K562 (cell line): ENCODE data around the gene MAZ. TPM values are rescaled to one million over a fixed set of nuclear protein-coding genes. Genes with fewer than 3 reads are reported as not detected.
A peak's percentile ranks its signal among the peaks of the same experiment; 100 is the strongest.

ENCODE experiments used
- C11orf30 ChIP-seq: fragments of 450-650 bp; IDR thresholded peaks from 2 replicates; pipeline ENCODE4 v1.6.1; 2016; ENCODE audit warnings: low read depth, mild to moderate bottlenecking
- KLF1 ChIP-seq: fragments of 450-650 bp; IDR thresholded peaks from 2 replicates; pipeline ENCODE4 v1.6.1; 2016; ENCODE audit warnings: missing genetic modification characterization, missing compliant biosample characterization
- STAT5B ChIP-seq: fragments of 250-450 bp; sonication (Bioruptor Pico); IDR thresholded peaks from 2 replicates; pipeline ENCODE4 v1.8.0; 2021; ENCODE audit warnings: mild to moderate bottlenecking, inconsistent platforms
- TEAD4 ChIP-seq, 2 experiments: sonication (generic) in 1 of 2; formaldehyde crosslinking in 1 of 2; IDR thresholded peaks; 2 replicates each; pipeline versions ENCODE4 v1.6.1 to v1.8.0; 2012 to 2022; ENCODE audit warnings: borderline replicate concordance in 1 of 2, inconsistent platforms in 1 of 2, low read length in 1 of 2, mild to moderate bottlenecking in 1 of 2, missing genetic modification reagents in 1 of 2
- U2AF2 ChIP-seq: fragments of 200-400 bp; formaldehyde crosslinking; optimal IDR thresholded peaks from 2 replicates; pipeline ENCODE3; 2017; ENCODE audit warnings: low read depth, mild to moderate bottlenecking, low read length
- ZNF436 ChIP-seq: fragments of 250-450, 450-650 bp; sonication (Bioruptor Pico); formaldehyde crosslinking; IDR thresholded peaks from 2 replicates; pipeline ENCODE4 v1.7.0; 2020; ENCODE audit warnings: mild to moderate bottlenecking
- polyA plus RNA-seq, 8 experiments: library from polyadenylated mRNA; depleted of rRNA in 4 of 8; stranded (reverse) in 5 of 8; unstranded in 3 of 8; fragments of >200 nt; fragmentation: Nextera tagmentation in 2 of 8; fragmentation: Illumina TruSeq in 1 of 8; extraction: Ambion mirVana in 2 of 8; extraction: Trizol in 1 of 8; gene quantifications; 2 replicates each; pipeline versions ENCODE4 v1.2.1 to v1.2.3, GENCODE V29; 2011 to 2014; ENCODE audit warnings: inconsistent platforms in 1 of 8, missing spikeins in 1 of 8
- total RNA-seq, 7 experiments: library from RNA; depleted of rRNA in 6 of 7; stranded (reverse); fragments of >200 nt in 6 of 7; fragmentation: Illumina TruSeq in 2 of 7; extraction: Trizol in 2 of 7; gene quantifications; 2 replicates each; pipeline versions ENCODE4 v1.2.1 to v1.2.3, GENCODE V29; 2011 to 2021; ENCODE audit warnings: low replicate concordance in 1 of 7
- TF ChIP-seq, protein P1 (sequence below), 2 experiments: fragments of 450-650 bp; formaldehyde crosslinking in 1 of 2; IDR thresholded peaks; 2 replicates each; pipeline versions ENCODE4 v1.4.0 to v1.6.1; 2014 to 2020; ENCODE audit warnings: mild to moderate bottlenecking in 2 of 2, borderline replicate concordance in 1 of 2, low read depth in 1 of 2
- TF ChIP-seq, protein P2 (sequence below): fragments of 250-450 bp; sonication (Bioruptor Pico); IDR thresholded peaks from 2 replicates; pipeline ENCODE4 v1.5.0; 2021; ENCODE audit warnings: mild to moderate bottlenecking, borderline replicate concordance
- TF ChIP-seq, protein P3 (sequence below), 2 experiments: fragments of 450-650 bp in 1 of 2; IDR thresholded peaks; 2 replicates each; pipeline ENCODE4 v1.6.1; 2011 to 2017; ENCODE audit warnings: low read depth in 2 of 2, antibody characterized with exemption in 1 of 2, borderline replicate concordance in 1 of 2, low read length in 1 of 2, mild to moderate bottlenecking in 1 of 2, mixed read lengths in 1 of 2; ENCODE audit not compliant: control insufficient read depth in 1 of 2

MAZ gene
- total and polyA plus RNA-seq, 9 of the 15 experiments (the other 6 are each of a cell fraction or from before 2014, with no cell fraction given) = 45.4 to 532 (median 250) TPM

DNA sequence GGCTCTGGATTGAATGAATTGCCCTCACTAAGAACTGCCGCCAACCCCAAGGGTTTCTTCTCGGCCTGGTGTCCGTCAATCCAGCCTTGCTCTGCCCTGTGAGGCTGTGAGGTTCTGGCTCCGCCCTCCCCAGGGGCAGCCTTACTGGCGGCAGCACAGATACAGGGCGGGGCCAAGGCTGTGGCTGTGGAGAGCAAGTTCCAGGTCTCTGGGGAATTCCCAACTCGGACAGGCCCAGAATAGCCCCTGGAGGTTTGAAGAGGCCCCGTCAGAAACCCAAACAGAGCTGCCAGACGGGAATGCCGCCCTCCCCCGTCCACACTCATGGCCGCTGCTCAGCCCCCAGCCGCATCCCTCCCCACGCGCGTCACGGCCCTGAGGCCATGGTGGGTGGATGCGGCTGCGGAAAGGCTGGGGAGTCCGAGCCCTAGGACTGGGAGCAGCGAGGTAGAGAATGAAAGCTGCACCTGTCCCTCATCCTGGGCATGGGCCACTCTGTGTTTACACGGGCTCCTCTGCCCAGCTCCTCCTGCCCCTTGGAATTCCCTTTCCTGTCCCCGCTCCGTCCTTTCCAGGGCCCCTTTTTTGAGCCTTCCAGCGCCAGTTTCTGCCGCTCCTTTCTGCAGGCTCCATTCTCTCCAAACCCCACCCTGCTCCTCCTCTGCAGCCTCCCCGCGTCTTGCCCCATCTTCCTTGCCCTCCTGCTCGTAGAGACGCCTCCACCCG lies 5.0 kb downstream of the MAZ start (continued):
- TF ChIP-seq, protein P1, sequence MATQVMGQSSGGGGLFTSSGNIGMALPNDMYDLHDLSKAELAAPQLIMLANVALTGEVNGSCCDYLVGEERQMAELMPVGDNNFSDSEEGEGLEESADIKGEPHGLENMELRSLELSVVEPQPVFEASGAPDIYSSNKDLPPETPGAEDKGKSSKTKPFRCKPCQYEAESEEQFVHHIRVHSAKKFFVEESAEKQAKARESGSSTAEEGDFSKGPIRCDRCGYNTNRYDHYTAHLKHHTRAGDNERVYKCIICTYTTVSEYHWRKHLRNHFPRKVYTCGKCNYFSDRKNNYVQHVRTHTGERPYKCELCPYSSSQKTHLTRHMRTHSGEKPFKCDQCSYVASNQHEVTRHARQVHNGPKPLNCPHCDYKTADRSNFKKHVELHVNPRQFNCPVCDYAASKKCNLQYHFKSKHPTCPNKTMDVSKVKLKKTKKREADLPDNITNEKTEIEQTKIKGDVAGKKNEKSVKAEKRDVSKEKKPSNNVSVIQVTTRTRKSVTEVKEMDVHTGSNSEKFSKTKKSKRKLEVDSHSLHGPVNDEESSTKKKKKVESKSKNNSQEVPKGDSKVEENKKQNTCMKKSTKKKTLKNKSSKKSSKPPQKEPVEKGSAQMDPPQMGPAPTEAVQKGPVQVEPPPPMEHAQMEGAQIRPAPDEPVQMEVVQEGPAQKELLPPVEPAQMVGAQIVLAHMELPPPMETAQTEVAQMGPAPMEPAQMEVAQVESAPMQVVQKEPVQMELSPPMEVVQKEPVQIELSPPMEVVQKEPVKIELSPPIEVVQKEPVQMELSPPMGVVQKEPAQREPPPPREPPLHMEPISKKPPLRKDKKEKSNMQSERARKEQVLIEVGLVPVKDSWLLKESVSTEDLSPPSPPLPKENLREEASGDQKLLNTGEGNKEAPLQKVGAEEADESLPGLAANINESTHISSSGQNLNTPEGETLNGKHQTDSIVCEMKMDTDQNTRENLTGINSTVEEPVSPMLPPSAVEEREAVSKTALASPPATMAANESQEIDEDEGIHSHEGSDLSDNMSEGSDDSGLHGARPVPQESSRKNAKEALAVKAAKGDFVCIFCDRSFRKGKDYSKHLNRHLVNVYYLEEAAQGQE (IDR thresholded peaks at IDR 0.05; ENCODE audit: borderline replicate concordance) = no peak
- TF ChIP-seq, protein P1 (CRISPR knock-in tag; IDR thresholded peaks at IDR 0.05; ENCODE audit: low read depth) = 0 out of 2 replicates have a peak, but pooled peaks have one; percentile 56
- TF ChIP-seq U2AF2 (no peak), C11orf30 (no peak), TEAD4 (IDR thresholded peaks at IDR 0.05; ENCODE audit: low read length) (peak; percentile 18; the same call in 1 of the 2 replicates), TEAD4 (CRISPR knock-in tag; IDR thresholded peaks at IDR 0.05; ENCODE audit: borderline replicate concordance) (no peak), STAT5B (CRISPR knock-in tag) (no peak), ZNF436 (CRISPR knock-in tag) (no peak), KLF1 (tag) (no peak)
- TF ChIP-seq, protein P2, sequence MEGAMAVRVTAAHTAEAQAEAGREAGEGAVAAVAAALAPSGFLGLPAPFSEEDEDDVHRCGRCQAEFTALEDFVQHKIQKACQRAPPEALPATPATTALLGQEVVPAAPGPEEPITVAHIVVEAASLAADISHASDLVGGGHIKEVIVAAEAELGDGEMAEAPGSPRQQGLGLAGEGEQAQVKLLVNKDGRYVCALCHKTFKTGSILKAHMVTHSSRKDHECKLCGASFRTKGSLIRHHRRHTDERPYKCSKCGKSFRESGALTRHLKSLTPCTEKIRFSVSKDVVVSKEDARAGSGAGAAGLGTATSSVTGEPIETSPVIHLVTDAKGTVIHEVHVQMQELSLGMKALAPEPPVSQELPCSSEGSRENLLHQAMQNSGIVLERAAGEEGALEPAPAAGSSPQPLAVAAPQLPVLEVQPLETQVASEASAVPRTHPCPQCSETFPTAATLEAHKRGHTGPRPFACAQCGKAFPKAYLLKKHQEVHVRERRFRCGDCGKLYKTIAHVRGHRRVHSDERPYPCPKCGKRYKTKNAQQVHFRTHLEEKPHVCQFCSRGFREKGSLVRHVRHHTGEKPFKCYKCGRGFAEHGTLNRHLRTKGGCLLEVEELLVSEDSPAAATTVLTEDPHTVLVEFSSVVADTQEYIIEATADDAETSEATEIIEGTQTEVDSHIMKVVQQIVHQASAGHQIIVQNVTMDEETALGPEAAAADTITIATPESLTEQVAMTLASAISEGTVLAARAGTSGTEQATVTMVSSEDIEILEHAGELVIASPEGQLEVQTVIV (CRISPR knock-in tag) = no peak
- TF ChIP-seq, protein P3, sequence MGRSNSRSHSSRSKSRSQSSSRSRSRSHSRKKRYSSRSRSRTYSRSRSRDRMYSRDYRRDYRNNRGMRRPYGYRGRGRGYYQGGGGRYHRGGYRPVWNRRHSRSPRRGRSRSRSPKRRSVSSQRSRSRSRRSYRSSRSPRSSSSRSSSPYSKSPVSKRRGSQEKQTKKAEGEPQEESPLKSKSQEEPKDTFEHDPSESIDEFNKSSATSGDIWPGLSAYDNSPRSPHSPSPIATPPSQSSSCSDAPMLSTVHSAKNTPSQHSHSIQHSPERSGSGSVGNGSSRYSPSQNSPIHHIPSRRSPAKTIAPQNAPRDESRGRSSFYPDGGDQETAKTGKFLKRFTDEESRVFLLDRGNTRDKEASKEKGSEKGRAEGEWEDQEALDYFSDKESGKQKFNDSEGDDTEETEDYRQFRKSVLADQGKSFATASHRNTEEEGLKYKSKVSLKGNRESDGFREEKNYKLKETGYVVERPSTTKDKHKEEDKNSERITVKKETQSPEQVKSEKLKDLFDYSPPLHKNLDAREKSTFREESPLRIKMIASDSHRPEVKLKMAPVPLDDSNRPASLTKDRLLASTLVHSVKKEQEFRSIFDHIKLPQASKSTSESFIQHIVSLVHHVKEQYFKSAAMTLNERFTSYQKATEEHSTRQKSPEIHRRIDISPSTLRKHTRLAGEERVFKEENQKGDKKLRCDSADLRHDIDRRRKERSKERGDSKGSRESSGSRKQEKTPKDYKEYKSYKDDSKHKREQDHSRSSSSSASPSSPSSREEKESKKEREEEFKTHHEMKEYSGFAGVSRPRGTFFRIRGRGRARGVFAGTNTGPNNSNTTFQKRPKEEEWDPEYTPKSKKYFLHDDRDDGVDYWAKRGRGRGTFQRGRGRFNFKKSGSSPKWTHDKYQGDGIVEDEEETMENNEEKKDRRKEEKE (IDR thresholded peaks at IDR 0.05; ENCODE audit: borderline replicate concordance in 1 of 2, control insufficient read depth in 1 of 2, low read depth in 2 of 2, low read length in 1 of 2) = no peak
